Sigmoid colon (tissue), 4 donors: ENCODE data around the gene CCDC93.

Experiments used
- CTCF ChIP-seq, 4 experiments: fragments of 450-650 bp in 3 of 4; fragments of 200-600 bp in 1 of 4; IDR thresholded peaks; one replicate each; pipeline ENCODE4 v1.5.1; 2016 to 2019; ENCODE audit warnings: antibody characterized with exemption in 4 of 4, mild to moderate bottlenecking in 3 of 4, moderate library complexity in 2 of 4
- EP300 ChIP-seq, 4 donors: sonication (generic); formaldehyde crosslinking; IDR thresholded peaks; one replicate each; pipeline ENCODE4 v1.6.1; 2017; ENCODE audit warnings: antibody characterized with exemption in 4 of 4
- POLR2A ChIP-seq, 2 donors: fragments of 450-650 bp; IDR thresholded peaks; one replicate each; pipeline ENCODE4 v1.6.1; 2016; ENCODE audit warnings: antibody characterized with exemption in 2 of 2, mild to moderate bottlenecking in 2 of 2, moderate library complexity in 2 of 2
- POLR2AphosphoS5 ChIP-seq, 4 donors: sonication (generic); formaldehyde crosslinking; IDR thresholded peaks; one replicate each; pipeline ENCODE4 v1.6.1; 2017; ENCODE audit warnings: antibody characterized with exemption in 4 of 4

GRCh38 chr2:118013221-118013723, 598 bp downstream of the CCDC93 start:
- TF ChIP-seq POLR2A (IDR thresholded peaks at IDR 0.05) (no peak), CTCF (IDR thresholded peaks at IDR 0.05) (no peak), EP300 (IDR thresholded peaks at IDR 0.05) (no peak), POLR2AphosphoS5 (IDR thresholded peaks at IDR 0.05) (no peak)
